HG02970 (cell line): ENCODE measurements around the gene FARP1.

Experiments used
- ATAC-seq: cut with Tn5 transposase; IDR thresholded peaks from one replicate; pipeline ENCODE4 v1.9.1; 2021; ENCODE audit warnings: mild to moderate bottlenecking, moderate library complexity, moderate number of reproducible peaks; ENCODE audit not compliant: unreplicated experiment, low FRiP score

Gene FARP1

DNA sequence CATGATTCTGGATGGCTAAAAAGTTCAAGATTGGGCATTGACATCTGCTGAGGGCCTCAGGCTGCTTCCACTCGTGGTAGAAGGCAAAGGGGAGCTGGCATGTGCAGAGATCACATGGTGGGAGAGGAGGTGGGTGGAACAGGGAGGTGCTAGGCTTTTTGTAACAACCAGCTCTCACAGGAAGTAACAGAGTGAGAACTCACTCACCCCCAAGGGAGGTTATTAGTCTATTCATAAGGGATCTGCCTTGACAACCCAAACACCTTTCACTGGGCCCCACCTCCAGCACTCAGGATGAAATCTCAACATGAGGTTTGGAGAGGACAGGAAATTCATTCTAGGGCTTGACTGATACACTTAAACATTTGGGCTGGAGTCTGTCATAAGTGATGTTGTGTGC lies 231.9 kb downstream of the FARP1 start:
- no peak for ATAC-seq

DNA sequence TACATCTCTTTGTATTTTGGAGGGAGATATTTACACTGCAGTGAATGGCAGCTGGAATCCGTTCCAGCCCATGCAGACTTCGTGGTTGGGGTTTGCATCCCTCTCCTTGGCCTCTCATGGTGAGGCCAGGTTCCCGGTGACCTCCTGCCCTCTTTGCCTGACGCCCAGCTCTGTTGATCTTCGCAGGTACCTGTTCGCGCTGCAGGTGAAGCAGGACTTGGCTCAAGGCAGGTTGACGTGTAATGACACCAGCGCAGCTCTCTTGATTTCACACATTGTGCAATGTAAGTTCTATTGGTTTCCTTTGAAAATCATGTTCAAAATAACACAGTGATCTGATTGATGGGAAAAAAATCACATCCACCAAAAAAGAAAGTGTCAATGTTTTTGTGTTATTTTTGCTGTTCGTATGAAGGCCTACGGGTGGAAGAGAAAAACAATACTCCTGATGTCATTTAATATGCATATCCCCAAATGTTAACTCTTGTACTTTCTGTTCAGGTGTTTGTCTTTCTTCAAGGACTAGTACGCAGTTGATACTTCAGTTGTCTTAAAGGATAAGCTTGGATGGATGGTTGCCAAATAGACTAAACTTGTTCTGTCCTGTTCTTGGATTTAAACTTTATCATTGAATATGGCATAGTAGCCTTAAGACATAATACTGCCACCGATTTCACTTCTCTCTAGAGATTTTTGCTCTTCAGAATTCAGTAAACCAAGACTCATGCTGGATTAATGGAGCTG lies 234.9 kb downstream of the FARP1 start:
- ATAC-seq, result no peak

DNA sequence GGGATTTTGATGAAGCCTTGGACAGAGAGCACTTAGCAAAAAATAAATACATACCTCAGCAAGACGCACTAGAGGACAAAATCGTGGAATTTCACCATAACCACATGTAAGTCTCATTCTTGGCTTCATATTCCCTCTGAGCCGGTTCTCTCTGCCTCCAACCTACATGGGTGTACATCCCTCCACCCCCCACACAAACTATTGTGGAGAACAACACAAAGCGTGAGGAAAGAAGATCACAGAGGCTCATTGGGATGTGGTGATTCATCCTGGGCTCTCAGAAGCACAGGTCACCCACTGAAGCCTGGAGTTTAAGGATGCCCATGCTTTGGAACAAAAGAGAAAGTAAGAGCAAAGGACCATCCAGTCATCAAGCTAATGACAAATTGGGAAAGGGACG lies 241.8 kb downstream of the FARP1 start:
- ATAC-seq, result no peak

DNA sequence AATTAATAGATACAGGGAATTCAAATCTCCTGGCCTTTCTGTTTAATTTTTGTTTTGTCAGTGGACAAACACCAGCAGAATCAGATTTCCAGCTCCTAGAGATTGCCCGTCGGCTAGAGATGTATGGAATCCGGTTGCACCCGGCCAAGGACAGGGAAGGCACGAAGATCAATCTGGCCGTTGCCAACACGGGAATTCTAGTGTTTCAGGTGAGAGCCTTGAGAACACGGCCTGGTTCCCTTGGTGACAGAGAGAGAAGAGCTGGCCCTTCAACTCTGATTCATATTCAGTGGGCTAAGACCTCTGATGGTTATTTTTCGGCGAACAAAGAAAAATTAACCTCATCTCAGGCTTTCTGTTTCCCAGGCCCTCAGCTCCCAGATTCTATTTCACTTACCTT lies 242.7 kb downstream of the FARP1 start:
- no peak for ATAC-seq

DNA sequence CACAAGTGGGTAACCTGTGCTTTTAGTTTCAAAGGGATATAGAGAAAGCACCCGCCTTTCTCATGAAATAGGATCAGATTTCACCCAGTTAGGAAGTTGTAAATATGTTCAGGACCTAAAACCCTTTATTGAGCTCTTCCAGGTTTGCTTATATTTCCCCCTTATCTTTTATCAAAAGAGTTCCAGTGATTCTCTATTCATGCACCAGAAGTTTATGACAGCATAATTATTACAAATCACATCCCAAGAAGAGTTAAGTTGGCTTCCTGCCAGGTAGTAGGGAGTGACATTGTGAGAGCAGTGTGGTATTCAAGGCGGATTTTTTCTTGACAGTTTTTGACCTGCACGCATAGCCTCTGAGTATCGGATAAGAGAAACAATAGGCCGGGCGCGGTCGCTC lies 243.7 kb downstream of the FARP1 start:
- no peak for ATAC-seq

DNA sequence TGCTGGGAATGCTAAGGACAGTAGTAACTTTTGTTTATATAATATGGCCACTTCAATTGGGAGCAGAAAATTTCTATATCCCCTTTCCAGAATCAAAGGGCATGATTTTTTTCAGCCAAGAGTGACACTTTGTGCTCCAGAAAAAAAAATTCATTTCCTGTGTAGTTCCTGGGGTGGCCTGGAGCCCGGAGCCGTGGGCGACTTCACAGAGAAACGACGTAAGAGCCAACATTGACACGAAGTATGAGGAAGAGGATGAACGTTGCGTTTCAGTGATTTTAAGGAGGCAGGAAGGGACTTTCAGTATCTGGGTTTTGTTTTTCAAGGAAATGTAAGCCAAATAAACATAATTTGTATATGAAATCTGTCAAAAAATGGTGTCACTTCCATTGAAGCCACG lies 246.4 kb downstream of the FARP1 start:
- ATAC-seq, result no peak

DNA sequence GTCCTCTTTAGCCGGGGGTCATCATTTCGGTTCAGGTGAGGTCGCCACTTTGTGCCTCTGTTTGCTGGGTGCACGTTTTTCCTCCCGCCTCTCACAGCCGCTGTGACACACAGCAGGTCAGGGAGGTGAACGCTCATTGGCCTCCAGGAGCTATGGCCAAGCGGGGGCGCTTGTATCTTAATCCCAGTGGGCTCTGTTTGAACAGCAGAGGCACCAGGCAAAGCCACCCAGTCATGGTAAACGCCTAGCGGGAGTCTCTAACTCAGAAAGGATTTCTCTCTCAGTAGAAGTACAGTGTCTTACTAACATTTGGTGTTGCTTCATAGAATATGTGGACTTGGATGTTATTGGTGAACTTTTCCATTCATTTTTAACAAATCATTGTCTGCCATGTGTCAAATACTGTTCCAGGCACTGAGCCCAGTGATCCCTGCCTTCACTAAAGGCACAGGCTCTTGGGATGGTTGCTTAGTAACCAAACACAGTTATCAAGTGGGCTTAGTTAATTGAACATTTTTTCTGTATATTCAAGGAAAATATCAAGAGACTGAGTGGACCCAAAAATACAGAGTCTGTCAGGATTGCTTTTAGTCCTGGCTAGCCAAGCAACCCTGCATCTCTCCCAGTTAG lies 247.3 kb downstream of the FARP1 start:
- ATAC-seq, result no peak

DNA sequence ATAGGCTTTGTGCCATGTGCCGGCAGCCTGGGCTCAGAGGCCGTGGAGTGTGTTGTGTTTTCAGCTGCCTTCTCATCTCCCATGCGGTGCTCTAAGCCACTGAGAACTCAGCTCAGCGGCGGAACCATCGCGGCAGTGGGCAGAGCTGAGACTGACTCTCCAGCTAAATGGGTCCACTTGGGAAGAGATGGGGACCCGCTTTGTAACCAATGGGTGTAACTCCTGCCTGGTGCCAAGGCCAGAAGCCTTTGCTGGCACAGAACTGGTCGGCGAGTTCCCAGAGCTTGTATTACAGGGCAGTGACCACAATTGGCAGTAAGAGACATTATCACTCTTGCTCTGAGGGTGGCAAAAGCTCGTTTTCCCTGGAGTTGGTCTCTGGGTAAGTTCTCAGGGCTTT lies 251.0 kb downstream of the FARP1 start:
- ATAC-seq, result no peak

DNA sequence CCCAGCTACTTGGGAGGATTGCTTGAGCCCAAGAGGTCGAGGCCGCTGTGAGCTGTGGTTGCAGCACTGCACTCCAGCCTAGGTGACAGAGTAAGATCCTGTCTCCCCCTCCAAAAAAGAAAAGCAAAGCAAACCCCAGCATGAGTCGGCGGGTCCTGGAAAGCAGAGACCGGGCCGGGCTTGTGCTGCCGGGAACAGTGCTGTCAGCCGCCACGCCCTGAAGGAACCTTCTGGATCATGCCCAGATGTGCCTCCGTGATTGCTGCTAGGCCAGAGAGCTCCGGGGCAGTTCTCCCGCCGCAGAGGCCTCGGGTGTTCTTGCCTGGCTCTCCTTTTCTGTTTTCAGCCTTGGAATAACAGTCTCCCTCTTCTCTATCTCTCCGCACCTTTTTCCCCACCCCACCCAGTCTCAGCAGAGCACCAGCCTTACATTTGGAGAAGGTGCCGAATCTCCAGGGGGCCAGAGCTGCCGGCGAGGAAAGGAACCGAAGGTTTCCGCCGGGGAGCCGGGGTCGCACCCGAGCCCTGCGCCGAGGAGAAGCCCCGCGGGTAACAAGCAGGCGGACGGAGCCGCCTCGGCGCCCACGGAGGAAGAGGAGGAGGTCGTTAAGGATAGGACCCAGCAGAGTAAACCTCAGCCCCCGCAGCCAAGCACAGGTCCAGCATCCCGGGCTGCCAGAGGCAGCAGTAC lies 252.1 kb downstream of the FARP1 start:
- no peak for ATAC-seq

DNA sequence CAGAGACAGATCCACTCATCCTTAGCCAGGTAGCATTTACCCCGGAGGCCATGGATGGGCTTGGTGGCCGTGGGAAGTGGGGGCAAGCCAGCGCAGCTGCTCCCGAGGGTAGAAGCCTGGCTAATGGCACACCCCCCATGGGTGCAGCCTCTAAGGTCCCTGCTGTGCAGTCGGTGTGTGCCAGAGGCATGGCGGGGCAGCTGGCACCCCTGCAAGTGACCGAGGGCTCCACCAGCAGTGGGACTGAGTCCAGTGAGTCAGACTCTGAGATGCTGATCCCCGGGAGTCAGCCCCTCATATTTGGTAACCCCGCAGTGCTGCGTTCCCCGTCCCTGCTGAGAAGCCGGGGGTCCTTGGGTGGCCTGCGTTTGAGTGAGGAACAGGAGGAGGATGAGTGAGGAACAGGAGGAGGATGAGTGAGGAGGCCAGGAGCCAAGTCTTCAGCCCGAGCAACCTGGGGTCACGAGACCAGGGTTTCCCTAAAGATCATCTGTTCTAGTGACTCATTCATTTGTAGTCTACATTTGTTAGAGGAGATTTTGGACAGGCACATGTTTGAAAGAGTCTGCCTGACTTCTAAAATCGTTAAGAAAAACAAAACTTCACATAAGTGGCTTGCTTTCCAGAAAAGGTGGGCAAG lies 253.3 kb downstream of the FARP1 start:
- no peak for ATAC-seq

DNA sequence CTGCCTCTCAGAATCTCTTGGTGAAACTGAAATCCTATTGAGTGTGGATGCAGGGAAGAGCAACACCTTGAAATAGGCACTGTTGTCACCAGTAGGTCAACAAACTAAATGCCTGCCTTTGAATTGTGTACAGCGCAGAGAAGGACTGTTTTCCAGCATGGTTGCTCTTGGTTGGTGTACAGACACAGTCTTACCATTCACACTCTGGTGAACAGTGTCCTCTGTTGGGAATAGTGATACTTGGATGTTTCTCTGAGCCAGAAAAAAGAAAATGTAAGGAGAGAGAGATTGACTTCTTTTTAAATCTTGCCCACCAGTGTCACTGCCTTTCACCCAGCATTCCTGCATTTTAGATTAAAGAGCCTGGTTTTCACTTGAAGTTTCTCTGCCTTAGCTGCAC lies 254.3 kb downstream of the FARP1 start:
- ATAC-seq, result no peak

DNA sequence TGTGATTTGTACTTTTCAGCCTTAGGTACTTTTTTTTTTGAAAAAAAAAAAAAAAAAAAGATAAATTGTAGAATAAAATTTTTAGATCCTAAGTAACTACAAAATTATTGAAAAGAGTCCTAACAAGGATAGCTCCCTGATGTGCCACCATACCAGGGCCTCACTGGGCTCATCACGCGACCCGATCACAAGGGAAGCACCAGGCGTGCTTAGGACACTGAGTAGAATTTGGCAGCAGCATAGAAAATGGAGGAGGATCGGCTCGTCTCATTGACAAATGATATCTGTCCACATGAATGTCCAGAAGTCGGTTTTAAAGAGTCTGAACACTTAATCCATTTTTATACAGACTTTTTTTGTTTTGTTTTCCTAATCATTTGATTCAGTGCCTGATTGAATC lies 255.0 kb downstream of the FARP1 start:
- no peak for ATAC-seq

DNA sequence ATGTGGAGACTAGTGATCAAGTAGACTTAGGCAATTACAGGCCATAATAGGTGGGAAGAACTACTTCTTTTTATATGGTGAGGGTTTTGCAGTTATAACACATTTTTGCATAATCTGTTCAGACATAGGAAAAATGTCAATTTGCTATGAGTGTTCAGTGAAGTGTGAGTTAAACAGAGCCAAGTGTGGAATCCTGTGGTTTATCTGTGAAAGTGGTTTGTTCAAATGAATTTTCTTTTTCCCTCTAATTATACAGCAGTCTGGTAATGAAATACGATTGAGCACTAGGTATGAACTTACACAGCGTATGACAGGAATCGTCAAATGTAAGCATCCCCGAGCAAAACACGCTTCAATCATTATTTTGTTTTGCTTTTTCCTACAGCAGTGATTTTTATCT lies 255.7 kb downstream of the FARP1 start:
- ATAC-seq, result no peak

DNA sequence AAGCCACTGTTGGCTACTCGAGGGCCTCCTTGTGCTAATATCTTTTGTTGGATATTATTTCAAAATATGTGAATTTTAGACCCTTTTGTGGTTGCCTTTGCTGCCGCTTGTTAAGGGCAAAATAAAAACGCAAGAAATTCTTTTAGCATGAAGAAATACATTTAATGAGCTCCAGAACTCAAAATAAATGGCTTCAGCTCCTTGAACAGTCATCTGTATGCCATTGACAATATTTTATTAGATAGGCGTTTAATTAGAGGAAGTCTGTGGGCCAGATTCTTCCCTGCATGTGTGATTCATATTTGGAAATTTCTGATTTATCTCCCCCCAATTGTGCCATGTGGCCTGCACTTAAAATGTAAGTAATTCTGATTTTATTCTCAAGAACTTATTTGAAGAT lies 256.9 kb downstream of the FARP1 start:
- no peak for ATAC-seq

DNA sequence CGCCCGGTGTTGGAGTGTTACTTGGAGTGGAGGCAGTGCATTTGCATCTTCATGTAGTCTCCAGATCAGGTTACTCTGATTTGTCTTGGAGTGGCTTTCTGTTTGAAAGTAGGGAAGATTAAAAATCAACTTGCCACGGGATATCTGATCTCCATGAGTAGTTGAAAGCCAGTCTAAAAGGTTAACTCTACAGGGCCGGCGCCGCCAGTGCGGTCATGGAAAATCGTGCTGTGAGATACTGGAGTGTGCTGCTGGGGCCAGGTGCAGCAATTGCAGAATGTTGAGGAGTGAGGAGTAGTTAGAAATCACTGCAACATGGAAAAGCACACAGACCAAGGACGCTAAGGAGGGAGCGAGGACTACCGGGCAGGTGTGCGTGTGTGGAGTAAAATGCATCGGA lies 259.0 kb downstream of the FARP1 start:
- ATAC-seq, result no peak

DNA sequence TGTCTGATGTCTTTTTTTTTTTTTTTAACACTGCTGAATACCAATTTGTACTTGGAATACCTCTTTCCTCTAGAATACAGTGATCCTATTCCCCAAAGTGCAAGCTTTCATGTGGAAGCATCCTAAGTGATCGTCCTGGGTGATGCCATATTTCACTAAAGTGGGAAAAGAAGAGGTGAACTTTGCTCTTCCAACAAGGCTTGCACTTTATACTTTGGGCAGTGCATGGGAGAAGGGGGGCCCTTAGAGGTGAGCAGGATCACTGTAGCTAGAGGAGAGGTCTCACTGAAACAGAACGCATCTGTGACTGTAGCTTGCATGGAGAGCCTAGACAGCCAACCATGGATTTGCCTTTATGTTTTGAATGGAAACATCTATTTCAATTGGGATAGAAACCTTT lies 260.2 kb downstream of the FARP1 start:
- ATAC-seq, result no peak

DNA sequence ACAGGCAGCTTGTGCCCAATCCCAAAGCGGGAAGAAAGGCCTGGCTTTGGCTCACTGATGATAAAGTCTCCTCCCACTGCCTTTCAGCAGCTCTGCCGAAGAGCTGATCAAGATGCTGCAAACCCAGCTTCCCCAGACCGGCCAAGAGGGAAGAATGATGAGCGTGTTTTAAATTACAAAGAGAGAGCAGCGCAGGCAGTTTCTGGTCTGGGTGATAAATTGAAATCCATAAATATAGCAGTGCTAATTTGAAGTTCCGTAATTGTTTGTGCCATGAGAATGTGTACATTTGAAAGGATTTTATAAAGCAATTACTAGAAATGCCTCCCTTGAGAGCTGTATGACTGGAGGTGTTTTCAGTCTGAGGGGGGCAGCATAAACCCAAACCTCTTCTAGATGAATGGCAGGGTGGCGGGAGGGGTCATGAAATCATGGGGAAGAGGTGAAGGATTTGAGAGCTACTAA lies 262.2 kb downstream of the FARP1 start:
- no peak for ATAC-seq

DNA sequence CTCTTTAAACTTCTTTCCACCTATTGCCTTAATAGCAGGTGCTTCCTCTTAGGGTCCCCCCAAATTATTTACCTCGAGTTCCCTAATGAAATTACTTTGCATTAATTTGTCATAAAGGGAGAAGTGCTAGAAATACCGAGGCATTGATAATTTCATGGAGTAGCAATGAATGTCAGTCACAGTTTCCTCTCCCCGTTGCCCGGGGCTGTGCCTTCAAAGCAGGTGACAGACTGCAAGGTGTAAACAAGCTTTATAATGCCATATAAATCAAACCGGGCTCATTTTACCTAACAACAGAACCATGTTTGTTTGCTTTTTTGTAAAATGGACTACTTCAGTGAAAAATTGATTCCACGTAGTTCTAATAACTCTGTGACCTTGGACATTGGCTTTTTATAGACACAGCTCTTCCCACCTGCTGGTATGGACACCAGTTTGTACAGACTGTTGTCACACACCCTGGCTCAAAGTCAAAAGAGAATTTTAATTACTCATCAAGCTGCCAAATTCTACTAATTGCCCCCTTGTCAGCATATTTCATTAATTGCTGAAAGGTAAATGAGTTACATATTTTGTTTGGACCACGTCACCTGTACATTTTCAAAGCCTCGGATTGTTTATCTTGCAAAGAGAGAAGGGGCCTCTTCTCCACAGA lies 262.9 kb downstream of the FARP1 start:
- no peak for ATAC-seq

DNA sequence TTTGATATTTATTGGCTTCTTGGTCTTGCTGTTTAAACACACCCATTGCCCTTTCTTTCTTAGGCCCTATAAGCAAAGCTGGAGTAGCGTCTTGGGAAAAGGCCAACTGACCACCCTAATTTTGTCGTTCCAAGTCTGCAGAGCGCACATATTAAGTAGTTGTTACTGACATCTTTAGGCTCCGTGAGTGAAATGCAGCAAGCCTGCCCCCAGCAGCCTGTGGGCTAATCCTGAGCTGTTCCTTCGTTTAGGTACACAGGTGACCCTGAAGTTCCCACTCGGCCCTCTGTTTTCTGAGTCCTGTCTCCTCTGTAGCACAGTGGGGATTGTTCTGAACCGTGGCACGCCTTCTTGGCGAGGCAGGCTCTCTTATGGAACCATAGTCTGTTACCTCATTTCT lies 263.5 kb downstream of the FARP1 start:
- ATAC-seq, result no peak

DNA sequence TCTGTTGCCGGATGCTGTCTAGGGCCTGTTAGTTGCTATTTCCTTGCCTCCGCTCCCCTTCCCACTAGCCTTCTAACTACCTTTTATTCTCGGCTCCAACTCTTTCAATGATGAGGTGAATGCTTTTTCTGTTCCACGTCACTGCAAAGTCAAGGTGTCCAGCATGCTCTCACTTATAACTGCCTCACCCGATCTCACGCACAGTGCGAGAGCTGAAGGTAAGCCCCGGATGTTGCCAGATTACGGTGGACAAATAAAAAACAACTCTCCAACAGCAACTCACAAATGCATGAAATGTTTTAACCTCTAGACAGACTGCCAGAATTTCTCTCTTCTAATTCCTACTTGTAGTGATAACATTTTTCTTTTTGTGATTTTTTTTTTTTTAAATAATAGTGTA lies 264.1 kb downstream of the FARP1 start:
- no peak for ATAC-seq

DNA sequence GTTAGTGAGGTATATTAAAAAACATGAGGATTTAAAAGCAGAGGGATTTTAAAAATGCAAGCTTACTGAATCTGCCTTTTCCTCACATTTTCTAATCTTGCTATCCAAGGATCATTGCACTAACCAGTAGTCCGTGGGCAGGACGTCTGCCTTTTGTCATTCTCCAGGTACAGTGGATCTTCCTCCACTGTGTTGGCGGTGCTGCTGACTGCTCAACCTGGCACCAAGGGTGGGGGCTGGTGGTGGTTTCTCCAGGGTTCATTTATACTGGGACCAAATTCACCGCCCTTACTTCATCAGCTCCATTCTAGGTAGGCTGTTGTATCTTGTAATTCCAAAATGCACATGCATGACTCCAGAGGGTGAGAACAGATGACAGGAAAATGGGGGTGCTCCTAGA lies 264.7 kb downstream of the FARP1 start:
- no peak for ATAC-seq
